Lower leg skin (tissue), 4 donors: ENCODE measurements around the gene RPRD1A. TPM values are rescaled to one million over a fixed set of nuclear protein-coding genes. Genes with fewer than 3 reads are reported as not detected.

Source experiments
- DNase-seq, 2 donors: peaks; one replicate each; pipeline ENCODE4 v3.0.0-alpha.2; 2019; ENCODE audit warnings: low spot score in 2 of 2
- H3K4me3 ChIP-seq: fragments of 200-600 bp; sonication (generic); 2 replicates; pipeline ENCODE4 v1.5.1; 2017; ENCODE audit warnings: mild to moderate bottlenecking, low read depth; ENCODE audit not compliant: poor library complexity, severe bottlenecking
- POLR2A ChIP-seq, 2 donors: fragments of 450-650 bp; IDR thresholded peaks; one replicate each; pipeline ENCODE4 v1.6.1; 2016 to 2017; ENCODE audit warnings: antibody characterized with exemption in 2 of 2, mild to moderate bottlenecking in 1 of 2, moderate library complexity in 1 of 2
- WGBS, 2 donors: methylation state at CpG; one replicate each; pipeline ENCODE4 v1.1.5; 2018; 5-methylcytosine and 5-hydroxymethylcytosine counted together
- intact Hi-C: fragments of 100-400 bp; cut with DNase I; formaldehyde crosslinking; loops from one replicate; pipeline ENCODE4 v1.15.0; 2023; ENCODE audit warnings: low total_unique reads
- total RNA-seq, 4 donors: library from RNA; depleted of rRNA; stranded (reverse); fragments of >200 nt; gene quantifications; one replicate each; pipeline ENCODE4 v1.1.0, GENCODE V29; 2016
- TF ChIP-seq, protein P1 (sequence below), 3 donors: fragments of 450-650 bp; IDR thresholded peaks; one replicate each; pipeline ENCODE4 v1.5.1; 2016; ENCODE audit warnings: antibody characterized with exemption in 3 of 3, mild to moderate bottlenecking in 3 of 3, moderate library complexity in 2 of 3

Gene RPRD1A
- total RNA-seq, 4 donors from 2014 or later: 30.1 to 55.9 (median 46.9) TPM

DNA sequence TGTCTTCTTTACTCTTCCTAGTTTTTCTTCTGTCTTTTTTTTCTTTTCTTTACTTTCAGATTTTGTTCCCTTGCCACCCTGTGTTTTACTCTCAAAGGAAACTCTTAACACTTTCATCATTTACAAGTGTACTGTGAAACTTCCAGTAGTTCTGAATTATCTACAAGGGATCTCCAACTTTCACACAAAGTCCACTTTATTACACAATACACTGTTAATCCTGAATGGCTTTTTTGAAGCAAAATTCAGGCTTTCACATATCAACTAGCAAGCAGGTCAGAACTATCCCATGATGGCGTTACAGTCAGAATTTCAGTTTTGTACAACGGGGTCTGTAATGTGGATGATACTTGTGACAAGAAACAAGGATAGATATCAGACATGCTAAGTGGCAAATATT is 60.4 kb downstream of the RPRD1A start:
- TF ChIP-seq, protein P1, sequence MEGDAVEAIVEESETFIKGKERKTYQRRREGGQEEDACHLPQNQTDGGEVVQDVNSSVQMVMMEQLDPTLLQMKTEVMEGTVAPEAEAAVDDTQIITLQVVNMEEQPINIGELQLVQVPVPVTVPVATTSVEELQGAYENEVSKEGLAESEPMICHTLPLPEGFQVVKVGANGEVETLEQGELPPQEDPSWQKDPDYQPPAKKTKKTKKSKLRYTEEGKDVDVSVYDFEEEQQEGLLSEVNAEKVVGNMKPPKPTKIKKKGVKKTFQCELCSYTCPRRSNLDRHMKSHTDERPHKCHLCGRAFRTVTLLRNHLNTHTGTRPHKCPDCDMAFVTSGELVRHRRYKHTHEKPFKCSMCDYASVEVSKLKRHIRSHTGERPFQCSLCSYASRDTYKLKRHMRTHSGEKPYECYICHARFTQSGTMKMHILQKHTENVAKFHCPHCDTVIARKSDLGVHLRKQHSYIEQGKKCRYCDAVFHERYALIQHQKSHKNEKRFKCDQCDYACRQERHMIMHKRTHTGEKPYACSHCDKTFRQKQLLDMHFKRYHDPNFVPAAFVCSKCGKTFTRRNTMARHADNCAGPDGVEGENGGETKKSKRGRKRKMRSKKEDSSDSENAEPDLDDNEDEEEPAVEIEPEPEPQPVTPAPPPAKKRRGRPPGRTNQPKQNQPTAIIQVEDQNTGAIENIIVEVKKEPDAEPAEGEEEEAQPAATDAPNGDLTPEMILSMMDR (IDR thresholded peaks at IDR 0.05): no peak
- no peak for TF ChIP-seq POLR2A (IDR thresholded peaks at IDR 0.05)
- WGBS, 2 donors: 97 to 98% methylated on average over 2 of the region's 2 CpGs
- DNase-seq: no peak
- intact Hi-C loops: no loop called here
- H3K4me3 ChIP-seq: no peak overlapping the region

DNA sequence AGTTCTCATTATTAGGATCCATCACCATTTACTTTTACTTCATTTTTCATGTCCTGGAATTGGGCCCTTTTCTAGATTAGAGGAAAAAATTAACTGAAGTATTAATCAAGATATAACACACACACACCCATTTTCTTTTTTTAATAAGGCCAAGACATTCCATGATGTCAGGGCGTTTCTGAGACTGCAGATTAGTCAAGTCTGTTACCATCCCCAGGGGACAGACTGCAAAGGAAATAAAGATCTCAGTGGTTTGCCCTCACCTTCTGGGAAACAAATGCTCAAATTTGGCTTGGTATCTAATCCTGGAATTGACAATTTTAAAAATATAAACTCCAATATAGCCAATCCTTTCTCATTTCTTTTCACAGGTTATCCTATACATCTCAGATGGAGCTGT is 67.4 kb downstream of the RPRD1A start:
- DNase-seq: no peak
- TF ChIP-seq, protein P1 (IDR thresholded peaks at IDR 0.05): no peak
- TF ChIP-seq POLR2A (IDR thresholded peaks at IDR 0.05): no peak
- intact Hi-C loops: no loop called here
- no peak overlapping the region for H3K4me3 ChIP-seq
- whole genome bisulfite sequencing, 2 donors: 21 to 33% methylated on average over 1 of the region's 1 CpG

- WGBS, 2 donors: 79 to 80% methylated on average over 1 of the region's 1 CpG
- no peak for DNase-seq
- no peak for TF ChIP-seq POLR2A (IDR thresholded peaks at IDR 0.05)
- TF ChIP-seq, protein P1 (IDR thresholded peaks at IDR 0.05): no peak
- H3K4me3 ChIP-seq: no peak overlapping the region
- intact Hi-C loops: no loop called here
These were observed 68.4 kb downstream of the RPRD1A start for GRCh38 chr18:35998967-35999366.

GRCh38 chr18:35993013-35993412 is 74.3 kb downstream of the RPRD1A start:
- intact Hi-C loops: no loop called here
- WGBS, 2 donors: 89 to 90% methylated on average over 6 of the region's 6 CpGs
- no peak for DNase-seq
- H3K4me3 ChIP-seq: no peak overlapping the region
- TF ChIP-seq POLR2A (IDR thresholded peaks at IDR 0.05): no peak
- TF ChIP-seq, protein P1 (IDR thresholded peaks at IDR 0.05): no peak

GRCh38 chr18:35991696-35992095 is 75.7 kb downstream of the RPRD1A start:
- no peak overlapping the region for H3K4me3 ChIP-seq
- TF ChIP-seq, protein P1 (IDR thresholded peaks at IDR 0.05): no peak
- TF ChIP-seq POLR2A (IDR thresholded peaks at IDR 0.05): no peak
- no peak for DNase-seq
- intact Hi-C loops: no loop called here

GRCh38 chr18:35983818-35984217 is 83.5 kb downstream of the RPRD1A start:
- no peak for DNase-seq
- TF ChIP-seq POLR2A (IDR thresholded peaks at IDR 0.05): no peak
- 95 to 96% methylated on average over 5 of the region's 5 CpGs for WGBS, 2 donors
- H3K4me3 ChIP-seq: no peak overlapping the region
- intact Hi-C loops: no loop called here
